K562 (cell line): ENCODE results near the gene RBBP4.

Experiments
- BACH1 ChIP-seq: fragments of 200-800 bp; sonication (Bioruptor generic); IDR thresholded peaks from 2 replicates; pipeline ENCODE4 v1.6.1; 2016; ENCODE audit warnings: missing genetic modification characterization, missing compliant biosample characterization
- CAMTA2 ChIP-seq: fragments of 250-450 bp; sonication (Bioruptor Pico); conservative IDR thresholded peaks from 2 replicates; pipeline ENCODE4 v1.5.1; 2022
- CHD1 ChIP-seq: fragments of 200-600 bp; sonication (generic); IDR thresholded peaks from one replicate; pipeline ENCODE4 v1.6.1; 2012; ENCODE audit warnings: mild to moderate bottlenecking, moderate library complexity, low read length, inconsistent platforms
- CTCF ChIP-seq, 3 experiments: IDR thresholded peaks in 2 of 3; conservative IDR thresholded peaks in 1 of 3; 2 replicates each; pipeline ENCODE4 v1.5.1; 2011 to 2012; ENCODE audit warnings: low read length in 3 of 3, mild to moderate bottlenecking in 3 of 3, control low read depth in 2 of 3, improper control_type of control experiment in 1 of 3, inconsistent platforms in 1 of 3, low read depth in 1 of 3, mixed read lengths in 1 of 3, moderate library complexity in 1 of 3; ENCODE audit not compliant: insufficient read depth in 2 of 3
- JUNB ChIP-seq: fragments of 450-650 bp; formaldehyde crosslinking; conservative IDR thresholded peaks from 2 replicates; pipeline ENCODE4 v1.4.0; 2020; ENCODE audit warnings: mild to moderate bottlenecking
- MYC ChIP-seq, 2 experiments: fragments of 250-450 bp in 1 of 2; sonication (Bioruptor Pico) in 1 of 2; IDR thresholded peaks; 2 replicates each; pipeline versions ENCODE4 v1.5.1 to v1.6.1; 2012 to 2021; ENCODE audit warnings: low read depth in 2 of 2, borderline replicate concordance in 1 of 2, improper control_type of control experiment in 1 of 2, low read length in 1 of 2, mild to moderate bottlenecking in 1 of 2, moderate library complexity in 1 of 2
- RCOR1 ChIP-seq, 2 experiments: IDR thresholded peaks; 2 replicates each; pipeline ENCODE4 v1.6.1; 2012; ENCODE audit warnings: low read depth in 2 of 2, low read length in 2 of 2, borderline replicate concordance in 1 of 2, improper control_type of control experiment in 1 of 2
- REST ChIP-seq, 2 experiments: fragments of 450-650 bp; formaldehyde crosslinking in 1 of 2; IDR thresholded peaks; 2 replicates each; pipeline versions ENCODE4 v1.4.0 to v1.6.1; 2014 to 2020; ENCODE audit warnings: mild to moderate bottlenecking in 2 of 2, borderline replicate concordance in 1 of 2, low read depth in 1 of 2
- ZNF24 ChIP-seq: fragments of 450-650 bp; IDR thresholded peaks from 2 replicates; pipeline ENCODE4 v1.6.1; 2016
- ZNF41 ChIP-seq: fragments of 250-450 bp; sonication (Bioruptor Pico); conservative IDR thresholded peaks from 2 replicates; pipeline ENCODE4 v1.4.0; 2020; ENCODE audit warnings: mild to moderate bottlenecking

- no peak for TF ChIP-seq ZNF24
- TF ChIP-seq CTCF (IDR thresholded peaks at IDR 0.05 in 2 of 3, conservative IDR thresholded peaks at IDR 0.05 in 1 of 3; ENCODE audit: insufficient read depth in 2 of 3, low read depth in 1 of 3, low read length in 3 of 3): no peak
- no peak for TF ChIP-seq REST (IDR thresholded peaks at IDR 0.05; ENCODE audit: borderline replicate concordance)
- no peak for TF ChIP-seq REST (CRISPR knock-in tag; IDR thresholded peaks at IDR 0.05; ENCODE audit: low read depth)
- no peak for TF ChIP-seq RCOR1 (IDR thresholded peaks at IDR 0.05; ENCODE audit: borderline replicate concordance in 1 of 2, low read depth in 2 of 2, low read length in 2 of 2)
- no peak for TF ChIP-seq BACH1 (tag)
- TF ChIP-seq CAMTA2 (CRISPR knock-in tag): no peak
- TF ChIP-seq MYC (IDR thresholded peaks at IDR 0.05; ENCODE audit: low read depth, low read length): no peak
- no peak for TF ChIP-seq MYC (CRISPR knock-in tag; IDR thresholded peaks at IDR 0.05; ENCODE audit: borderline replicate concordance, low read depth)
- TF ChIP-seq JUNB (CRISPR knock-in tag): no peak
- TF ChIP-seq CHD1: no peak
- TF ChIP-seq ZNF41 (CRISPR knock-in tag): no peak
These were observed 66.5 kb downstream of the RBBP4 start for GRCh38 chr1:32717503-32717902.
